ENCODE measurements around the gene APH1B.

GRCh38 chr15:63227689-63228088 lies 49.7 kb upstream of the APH1B start:
- TF ChIP-seq TAF1 (IDR thresholded peaks at IDR 0.05; ENCODE audit: low read depth, low read length) (no peak), SPI1 (IDR thresholded peaks at IDR 0.05; ENCODE audit: low read depth, low read length) (no peak), POLR2AphosphoS5 (IDR thresholded peaks at IDR 0.05; ENCODE audit: low read depth, low read length) (no peak)

Measured in GM12891 (cell line).